Gastroesophageal sphincter (tissue), 4 donors: ENCODE data around the gene PPM1L. TPM values are rescaled to one million over a fixed set of nuclear protein-coding genes. Genes with fewer than 3 reads are reported as not detected.

Experiments
- ATAC-seq: fragments of 150-250 bp; one replicate; pipeline ENCODE4 v1.9.1; 2016; ENCODE audit warnings: mild to moderate bottlenecking, moderate library complexity
- H3K27ac ChIP-seq, 4 donors: fragments of 200-600 bp; sonication (generic) in 3 of 4; 1 replicate in 3 of 4; 2 replicates in 1 of 4; pipeline ENCODE4 v1.5.1; 2016 to 2019
- H3K27me3 ChIP-seq: fragments of 200-600 bp; sonication (generic); one replicate; pipeline ENCODE4 v1.5.1; 2019
- H3K36me3 ChIP-seq, 2 donors: fragments of 200-600 bp; sonication (generic); one replicate each; pipeline ENCODE4 v1.5.1; 2019; ENCODE audit warnings: control low read depth in 1 of 2
- H3K4me1 ChIP-seq, 3 donors: fragments of 200-600 bp; sonication (generic); 1 replicate in 2 of 3; 2 replicates in 1 of 3; pipeline ENCODE4 v1.5.1; 2016 to 2019; ENCODE audit warnings: control low read depth in 2 of 3
- H3K4me3 ChIP-seq, 2 donors: fragments of 200-600 bp; sonication (generic); one replicate each; pipeline ENCODE4 v1.5.1; 2019; ENCODE audit warnings: mild to moderate bottlenecking in 1 of 2, moderate library complexity in 1 of 2
- H3K9me3 ChIP-seq, 3 donors: fragments of 200-600 bp; sonication (generic); one replicate each; pipeline ENCODE4 v1.5.1; 2017 to 2019; ENCODE audit warnings: control low read depth in 2 of 3
- CTCF ChIP-seq, 4 experiments: fragments of 200-600 bp in 2 of 4; fragments of 450-650 bp in 2 of 4; sonication (generic) in 1 of 4; IDR thresholded peaks; one replicate each; pipeline ENCODE4 v1.5.1; 2017 to 2019; ENCODE audit warnings: antibody characterized with exemption in 4 of 4, mild to moderate bottlenecking in 2 of 4, moderate library complexity in 2 of 4
- EP300 ChIP-seq: sonication (generic); formaldehyde crosslinking; IDR thresholded peaks from one replicate; pipeline ENCODE4 v1.6.1; 2017; ENCODE audit warnings: antibody characterized with exemption, mild to moderate bottlenecking
- POLR2A ChIP-seq, 2 donors: fragments of 450-650 bp; IDR thresholded peaks; one replicate each; pipeline ENCODE4 v1.6.1; 2017; ENCODE audit warnings: antibody characterized with exemption in 2 of 2, mild to moderate bottlenecking in 2 of 2, moderate library complexity in 1 of 2
- POLR2AphosphoS5 ChIP-seq: sonication (generic); formaldehyde crosslinking; IDR thresholded peaks from one replicate; pipeline ENCODE4 v1.6.1; 2017; ENCODE audit warnings: antibody characterized with exemption
- WGBS, 2 donors: methylation state at CpG; one replicate each; pipeline ENCODE4 v1.1.5; 2018; ENCODE audit warnings: low coverage in 1 of 2; 5-methylcytosine and 5-hydroxymethylcytosine counted together
- total RNA-seq, 4 donors: library from RNA; depleted of rRNA; stranded (reverse); fragments of >200 nt; gene quantifications; one replicate each; pipeline ENCODE4 v1.1.0, GENCODE V29; 2016

PPM1L gene
- total RNA-seq, 4 donors from 2014 or later = 47.4 to 93.1 (median 60.6) TPM

GRCh38 chr3:160825311-160825800 lies 69.3 kb downstream of the PPM1L start:
- ATAC-seq = no peak
- no peaks in the 10 kb centered on the region for H3K36me3 ChIP-seq
- 76 to 86% methylated on average over 3 of the region's 3 CpGs for WGBS, 2 donors
- no peak overlapping the region for H3K4me3 ChIP-seq
- no peaks in the 10 kb centered on the region for H3K9me3 ChIP-seq
- no peak for TF ChIP-seq EP300
- TF ChIP-seq POLR2AphosphoS5 = no peak
- TF ChIP-seq POLR2A (IDR thresholded peaks at IDR 0.05) = no peak
- no peak for TF ChIP-seq CTCF (IDR thresholded peaks at IDR 0.05)
- peaks cover 0 to 6% (median 0%) of the 10 kb centered on the region in 3 donors for H3K4me1 ChIP-seq
- no peaks in the 10 kb centered on the region for H3K27me3 ChIP-seq
- H3K27ac ChIP-seq = no peak overlapping the region

- H3K27me3 ChIP-seq = no peaks in the 10 kb centered on the region
- TF ChIP-seq CTCF (IDR thresholded peaks at IDR 0.05) = no peak
- TF ChIP-seq POLR2AphosphoS5 = no peak
- TF ChIP-seq POLR2A (IDR thresholded peaks at IDR 0.05) = no peak
- no peak for ATAC-seq
- H3K27ac ChIP-seq = no peak overlapping the region
- peaks cover 0 to 12% (median 0%) of the 10 kb centered on the region in 3 donors for H3K4me1 ChIP-seq
- no peaks in the 10 kb centered on the region for H3K9me3 ChIP-seq
- no peak overlapping the region for H3K4me3 ChIP-seq
- H3K36me3 ChIP-seq = no peaks in the 10 kb centered on the region
Observed at GRCh38 chr3:160826408-160826807, 70.4 kb downstream of the PPM1L start.

- Histone ChIP-seq H3K4me1 (peaks cover 0 to 12% (median 0%) of the 10 kb centered on the region in 3 donors), H3K9me3 (no peaks in the 10 kb centered on the region), H3K27ac (no peak overlapping the region), H3K36me3 (no peaks in the 10 kb centered on the region), H3K27me3 (no peaks in the 10 kb centered on the region), H3K4me3 (no peak overlapping the region)
- ATAC-seq = no peak
- TF ChIP-seq CTCF (IDR thresholded peaks at IDR 0.05) (no peak), POLR2AphosphoS5 (no peak), EP300 (no peak), POLR2A (IDR thresholded peaks at IDR 0.05) (no peak)
- 67 to 79% methylated on average over 2 of the region's 2 CpGs for WGBS, 2 donors
Observed at GRCh38 chr3:160826991-160827390, 71.0 kb downstream of the PPM1L start.

GRCh38 chr3:160827516-160827915 lies 71.5 kb downstream of the PPM1L start:
- H3K9me3 ChIP-seq = no peaks in the 10 kb centered on the region
- H3K36me3 ChIP-seq = no peaks in the 10 kb centered on the region
- no peaks in the 10 kb centered on the region for H3K27me3 ChIP-seq
- WGBS, 2 donors = 27 to 80% methylated on average over 1 of the region's 1 CpG
- TF ChIP-seq POLR2AphosphoS5 (no peak), EP300 (no peak), CTCF (IDR thresholded peaks at IDR 0.05) (no peak), POLR2A (IDR thresholded peaks at IDR 0.05) (no peak)
- no peak overlapping the region for H3K27ac ChIP-seq
- no peak overlapping the region for H3K4me3 ChIP-seq
- peaks cover 0 to 12% (median 0%) of the 10 kb centered on the region in 3 donors for H3K4me1 ChIP-seq
- no peak for ATAC-seq

GRCh38 chr3:160828880-160829279 lies 72.8 kb downstream of the PPM1L start:
- WGBS, 2 donors = 94% methylated on average over 3 of the region's 3 CpGs; no CpG with 5 or more reads in 1 of the 2 donors
- no peak overlapping the region for H3K27ac ChIP-seq
- H3K9me3 ChIP-seq = no peaks in the 10 kb centered on the region
- no peaks in the 10 kb centered on the region for H3K36me3 ChIP-seq
- TF ChIP-seq EP300 = no peak
- no peak for TF ChIP-seq POLR2A (IDR thresholded peaks at IDR 0.05)
- no peak for TF ChIP-seq POLR2AphosphoS5
- TF ChIP-seq CTCF (IDR thresholded peaks at IDR 0.05) = no peak
- H3K4me3 ChIP-seq = no peak overlapping the region
- ATAC-seq = no peak
- H3K27me3 ChIP-seq = no peaks in the 10 kb centered on the region
- peaks cover 0 to 12% (median 0%) of the 10 kb centered on the region in 3 donors for H3K4me1 ChIP-seq
